ENCODE results near the gene KCNK2.

DNA sequence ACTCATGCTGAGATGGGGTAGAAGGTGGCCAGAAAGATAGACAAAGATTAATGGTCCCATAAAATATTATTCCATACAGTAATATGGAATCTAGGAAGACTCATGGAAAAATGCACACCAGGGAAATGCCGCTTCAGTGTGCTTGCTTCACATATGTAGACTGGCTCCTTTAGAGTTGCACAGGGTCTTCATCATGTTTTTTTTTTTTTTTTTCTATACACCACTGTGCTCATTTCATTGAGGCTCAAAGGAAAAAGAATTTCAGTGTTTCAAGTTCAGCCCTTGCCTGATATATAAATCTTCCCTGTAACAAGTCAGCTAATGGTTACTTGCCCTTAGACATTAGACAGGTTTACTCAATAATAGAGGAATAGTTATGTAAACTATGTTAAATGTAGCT, 33.2 kb downstream of the KCNK2 start:
- TF ChIP-seq CTCF (IDR thresholded peaks at IDR 0.05; ENCODE audit: insufficient read depth, low read length) = no peak
- no peak for TF ChIP-seq REST (IDR thresholded peaks at IDR 0.05; ENCODE audit: insufficient replicate concordance, low read depth)
- no peak for TF ChIP-seq POLR2AphosphoS5 (IDR thresholded peaks at IDR 0.05; ENCODE audit: low read depth)
- no peak for TF ChIP-seq SPI1 (IDR thresholded peaks at IDR 0.05; ENCODE audit: borderline replicate concordance, low read depth)
